ENCODE measurements around the gene CCDC33.

DNA sequence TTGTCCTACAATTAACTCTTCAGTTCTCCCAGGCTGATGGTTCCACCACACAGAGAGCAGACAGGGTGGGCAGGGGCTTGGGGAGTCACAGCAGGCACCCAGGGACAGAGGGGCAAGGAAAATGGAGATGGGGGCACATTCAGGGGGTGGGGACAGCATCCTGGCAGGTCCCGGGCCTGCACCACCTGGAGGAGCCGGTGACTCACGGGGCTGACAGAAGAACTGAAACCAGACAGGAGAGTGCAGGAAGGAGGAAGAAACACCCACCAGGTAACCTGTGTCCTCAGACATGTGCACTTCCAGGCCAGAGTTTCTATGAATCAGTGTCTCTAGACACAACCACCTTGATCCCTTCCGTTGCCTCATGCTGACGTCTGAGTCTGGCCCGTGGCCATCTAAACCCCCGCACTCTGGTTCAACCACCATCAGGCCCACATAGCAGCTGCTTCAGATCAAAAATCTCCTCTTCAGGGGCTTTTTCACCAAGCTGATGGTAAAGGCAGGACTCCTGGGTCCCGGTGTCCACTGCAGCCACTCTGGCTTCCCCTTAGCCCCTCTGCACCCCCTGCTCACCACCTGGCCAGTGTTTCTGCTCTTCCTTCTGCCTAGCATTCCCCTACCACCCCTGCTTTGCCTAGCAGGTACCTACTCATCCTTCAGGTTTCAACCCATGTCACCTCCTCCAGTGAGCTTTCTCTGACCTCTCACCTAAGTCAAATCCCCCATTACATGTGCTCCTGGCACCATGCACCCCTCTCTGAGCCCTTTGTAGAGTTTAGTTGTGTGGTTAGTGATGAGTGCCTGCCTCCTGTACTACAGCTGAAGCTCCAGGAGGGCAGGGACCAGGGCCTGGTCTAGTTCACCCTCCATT lies 147.8 kb downstream of the CCDC33 start:
- TF ChIP-seq RAD21 (IDR thresholded peaks at IDR 0.05; ENCODE audit: insufficient read depth, low read depth, low read length): peak; percentile 54
- TF ChIP-seq, protein P1, sequence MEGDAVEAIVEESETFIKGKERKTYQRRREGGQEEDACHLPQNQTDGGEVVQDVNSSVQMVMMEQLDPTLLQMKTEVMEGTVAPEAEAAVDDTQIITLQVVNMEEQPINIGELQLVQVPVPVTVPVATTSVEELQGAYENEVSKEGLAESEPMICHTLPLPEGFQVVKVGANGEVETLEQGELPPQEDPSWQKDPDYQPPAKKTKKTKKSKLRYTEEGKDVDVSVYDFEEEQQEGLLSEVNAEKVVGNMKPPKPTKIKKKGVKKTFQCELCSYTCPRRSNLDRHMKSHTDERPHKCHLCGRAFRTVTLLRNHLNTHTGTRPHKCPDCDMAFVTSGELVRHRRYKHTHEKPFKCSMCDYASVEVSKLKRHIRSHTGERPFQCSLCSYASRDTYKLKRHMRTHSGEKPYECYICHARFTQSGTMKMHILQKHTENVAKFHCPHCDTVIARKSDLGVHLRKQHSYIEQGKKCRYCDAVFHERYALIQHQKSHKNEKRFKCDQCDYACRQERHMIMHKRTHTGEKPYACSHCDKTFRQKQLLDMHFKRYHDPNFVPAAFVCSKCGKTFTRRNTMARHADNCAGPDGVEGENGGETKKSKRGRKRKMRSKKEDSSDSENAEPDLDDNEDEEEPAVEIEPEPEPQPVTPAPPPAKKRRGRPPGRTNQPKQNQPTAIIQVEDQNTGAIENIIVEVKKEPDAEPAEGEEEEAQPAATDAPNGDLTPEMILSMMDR (IDR thresholded peaks at IDR 0.05 in 2 of 3, conservative IDR thresholded peaks at IDR 0.05 in 1 of 3; ENCODE audit: control insufficient read depth in 2 of 3, extremely low read depth in 1 of 3, insufficient read depth in 1 of 3, low read depth in 3 of 3, low read length in 3 of 3): peak in 2 of 3 experiments; percentile 18 to 52; a peak in 2 of 6 replicates
- no peak for TF ChIP-seq MYC (IDR thresholded peaks at IDR 0.05; ENCODE audit: insufficient read depth, insufficient read length, insufficient replicate concordance, low read length, severe bottlenecking)

All from GM12878 (cell line).